Keratinocyte (primary cell): ENCODE measurements around the gene FABP1.

Source experiments
- CTCF ChIP-seq, 3 experiments: IDR thresholded peaks in 1 of 3; conservative IDR thresholded peaks in 1 of 3; optimal IDR thresholded peaks in 1 of 3; 2 replicates in 2 of 3; 3 replicates in 1 of 3; pipeline versions ENCODE3 to v1.5.1; 2011; ENCODE audit warnings: low read length in 3 of 3, mild to moderate bottlenecking in 3 of 3, moderate library complexity in 2 of 3, control low read depth in 1 of 3, inconsistent platforms in 1 of 3; ENCODE audit not compliant: insufficient read depth in 2 of 3; ENCODE audit errors: extremely low read depth in 1 of 3
- EZH2 ChIP-seq: IDR thresholded peaks from one replicate; pipeline ENCODE4 v1.6.1; 2012; ENCODE audit warnings: inconsistent platforms, mild to moderate bottlenecking, low read length, moderate library complexity

- no peak for TF ChIP-seq EZH2
- TF ChIP-seq CTCF (optimal IDR thresholded peaks at IDR 0.05 in 1 of 3, IDR thresholded peaks at IDR 0.05 in 1 of 3, conservative IDR thresholded peaks at IDR 0.05 in 1 of 3; ENCODE audit: extremely low read depth in 1 of 3, insufficient read depth in 2 of 3, low read length in 3 of 3): no peak
These were observed 1.6 kb upstream of the FABP1 start for GRCh38 chr2:88129313-88129959.
